AG09309 (cell line): Measurements from ENCODE around the gene PPARD.
A peak's percentile ranks its signal among the peaks of the same experiment; 100 is the strongest.

Experiments used
- DNase-seq: peaks from one replicate; pipeline ENCODE4 v3.0.0-alpha.2; 2010; ENCODE audit warnings: low read depth
- H3K4me3 ChIP-seq: 2 replicates; pipeline ENCODE4 v1.5.1; 2011; ENCODE audit warnings: mild to moderate bottlenecking, low read depth, low read length, moderate library complexity; ENCODE audit not compliant: control insufficient read depth
- TF ChIP-seq, protein P1 (sequence below): IDR thresholded peaks from 2 replicates; pipeline ENCODE4 v1.5.1; 2011; ENCODE audit warnings: mild to moderate bottlenecking, low read depth, low read length, inconsistent platforms; ENCODE audit not compliant: insufficient read depth, control insufficient read depth; ENCODE audit errors: missing control alignments

PPARD gene

DNA sequence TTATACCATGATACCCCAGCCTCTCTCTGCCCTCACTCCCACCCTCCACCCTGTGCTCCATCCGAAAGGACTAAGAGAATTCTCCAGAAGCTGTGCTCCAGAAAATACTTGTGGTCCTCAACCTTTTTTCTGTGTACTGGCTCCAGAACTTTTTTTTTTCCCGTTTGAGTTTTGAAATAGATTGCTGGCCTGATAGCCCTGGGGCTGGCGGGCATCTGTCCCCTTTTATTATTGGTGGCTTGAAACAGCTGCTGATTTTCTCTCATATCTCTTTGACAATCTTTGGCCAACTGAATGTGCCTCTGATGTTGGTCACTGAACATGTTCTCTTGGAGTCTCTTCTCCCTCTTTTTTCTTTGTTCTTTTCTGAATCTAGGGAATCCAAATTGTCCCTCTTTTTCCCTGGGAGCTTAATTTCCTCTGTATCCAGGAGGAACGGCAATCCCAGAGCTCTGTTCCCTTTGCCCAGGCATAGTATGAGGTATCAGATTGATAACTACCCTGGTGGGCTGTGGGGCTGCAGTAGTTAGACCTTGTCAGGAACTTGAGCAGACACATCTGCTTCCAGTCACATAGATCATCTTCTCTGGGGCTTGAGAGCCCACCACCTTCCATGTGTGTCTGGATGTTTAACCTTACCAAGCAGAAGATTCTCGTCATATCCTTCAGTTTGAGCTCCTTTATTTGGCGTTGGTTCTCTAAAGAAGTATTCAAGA lies 1.6 kb downstream of the PPARD start:
- H3K4me3 ChIP-seq = peak overlapping the region; percentile 78
- TF ChIP-seq, protein P1, sequence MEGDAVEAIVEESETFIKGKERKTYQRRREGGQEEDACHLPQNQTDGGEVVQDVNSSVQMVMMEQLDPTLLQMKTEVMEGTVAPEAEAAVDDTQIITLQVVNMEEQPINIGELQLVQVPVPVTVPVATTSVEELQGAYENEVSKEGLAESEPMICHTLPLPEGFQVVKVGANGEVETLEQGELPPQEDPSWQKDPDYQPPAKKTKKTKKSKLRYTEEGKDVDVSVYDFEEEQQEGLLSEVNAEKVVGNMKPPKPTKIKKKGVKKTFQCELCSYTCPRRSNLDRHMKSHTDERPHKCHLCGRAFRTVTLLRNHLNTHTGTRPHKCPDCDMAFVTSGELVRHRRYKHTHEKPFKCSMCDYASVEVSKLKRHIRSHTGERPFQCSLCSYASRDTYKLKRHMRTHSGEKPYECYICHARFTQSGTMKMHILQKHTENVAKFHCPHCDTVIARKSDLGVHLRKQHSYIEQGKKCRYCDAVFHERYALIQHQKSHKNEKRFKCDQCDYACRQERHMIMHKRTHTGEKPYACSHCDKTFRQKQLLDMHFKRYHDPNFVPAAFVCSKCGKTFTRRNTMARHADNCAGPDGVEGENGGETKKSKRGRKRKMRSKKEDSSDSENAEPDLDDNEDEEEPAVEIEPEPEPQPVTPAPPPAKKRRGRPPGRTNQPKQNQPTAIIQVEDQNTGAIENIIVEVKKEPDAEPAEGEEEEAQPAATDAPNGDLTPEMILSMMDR = no peak
- DNase-seq = no peak

GRCh38 chr6:35351422-35351821 lies 9.1 kb downstream of the PPARD start:
- no peak for DNase-seq

DNA sequence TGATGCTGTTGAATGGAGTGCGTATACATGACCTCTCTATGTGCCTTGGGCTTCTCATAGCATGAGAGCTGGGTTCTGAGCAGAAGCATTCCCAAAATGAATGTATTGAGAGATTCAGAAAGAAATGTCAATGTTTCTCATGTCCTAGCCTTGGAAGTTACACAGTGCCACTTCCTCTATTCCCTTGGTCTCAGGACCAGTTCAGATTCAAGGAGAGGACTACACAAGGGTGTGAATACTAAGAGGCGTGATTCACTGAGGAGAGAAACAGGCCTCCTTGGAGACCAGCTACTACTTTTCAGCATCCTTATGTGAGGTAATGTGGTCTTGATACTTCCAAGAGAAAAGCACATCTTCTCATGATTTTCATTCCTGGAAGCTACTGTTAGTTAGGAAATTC lies 10.4 kb downstream of the PPARD start:
- TF ChIP-seq, protein P1 = no peak
- H3K4me3 ChIP-seq = no peak overlapping the region
- no peak for DNase-seq

More at GRCh38 chr6:35351422-35351821, 9.1 kb downstream of the PPARD start:
- TF ChIP-seq, protein P1 = no peak
- H3K4me3 ChIP-seq = no peak overlapping the region

DNA sequence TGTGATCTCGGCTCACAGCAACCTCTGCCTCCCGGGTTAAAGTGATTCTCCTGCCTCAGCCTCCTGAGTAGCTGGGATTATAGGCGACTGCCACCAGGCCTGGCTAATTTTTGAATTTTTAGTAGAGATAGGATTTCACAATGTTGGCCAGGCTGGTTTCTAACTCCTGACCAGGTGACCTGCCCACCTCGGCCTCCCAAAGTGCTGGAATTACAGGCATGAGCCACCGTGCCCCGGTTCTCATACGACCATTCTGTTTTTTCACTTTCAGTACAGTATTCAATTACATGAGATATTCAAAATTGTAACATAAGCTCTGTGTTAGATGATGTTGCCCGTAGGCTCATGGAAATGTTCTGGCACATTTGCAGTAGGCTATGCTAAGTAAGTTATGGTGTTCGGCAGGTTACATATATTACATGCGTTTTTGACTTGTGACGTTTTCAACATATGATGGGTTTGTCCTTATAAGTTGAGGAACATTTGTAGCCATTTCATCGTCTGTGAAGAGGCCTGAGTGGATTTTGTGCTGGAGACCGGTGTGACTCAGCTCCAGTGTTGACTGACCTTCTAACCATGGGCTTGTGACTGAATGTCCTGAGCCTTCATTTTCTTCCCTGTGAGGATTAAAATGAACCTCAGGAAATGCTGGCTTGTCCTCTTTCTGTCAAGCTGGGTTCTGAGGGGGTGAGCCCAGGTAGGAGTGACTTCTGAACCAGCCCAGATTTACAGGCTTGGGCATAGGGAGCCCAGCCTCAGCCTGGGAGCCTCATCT lies 12.2 kb downstream of the PPARD start:
- no peak for DNase-seq
- TF ChIP-seq, protein P1 = no peak
- no peak overlapping the region for H3K4me3 ChIP-seq

GRCh38 chr6:35356391-35356790 lies 14.0 kb downstream of the PPARD start:
- no peak for DNase-seq
- TF ChIP-seq, protein P1 = no peak
- H3K4me3 ChIP-seq = no peak overlapping the region

GRCh38 chr6:35357677-35358076 lies 15.3 kb downstream of the PPARD start:
- TF ChIP-seq, protein P1 = no peak
- H3K4me3 ChIP-seq = no peak overlapping the region
- no peak for DNase-seq
